Neural progenitor cell (in vitro differentiated cells): ENCODE measurements around the gene KLHDC4. TPM values are rescaled to one million over a fixed set of nuclear protein-coding genes. Genes with fewer than 3 reads are reported as not detected.
A peak's percentile ranks its signal among the peaks of the same experiment; 100 is the strongest.

Source experiments
- DNase-seq: peaks from one replicate; pipeline ENCODE4 v3.0.0-alpha.2; 2016; ENCODE audit warnings: low spot score
- H2AFZ ChIP-seq: fragments of 200-600 bp; sonication (generic); replicated peaks from 2 replicates; pipeline ENCODE4 v1.6.1; 2016; ENCODE audit warnings: antibody characterized with exemption
- H3F3A ChIP-seq: fragments of 200-600 bp; sonication (generic); 2 replicates; pipeline ENCODE4 v1.6.1; 2016; ENCODE audit warnings: antibody characterized with exemption, low read depth
- H3K27ac ChIP-seq: fragments of 200-600 bp; sonication (generic); 2 replicates; pipeline ENCODE4 v1.5.1; 2016; ENCODE audit warnings: mild to moderate bottlenecking
- H3K27me3 ChIP-seq: fragments of 200-600 bp; sonication (generic); 2 replicates; pipeline ENCODE4 v1.6.1; 2016; ENCODE audit warnings: mild to moderate bottlenecking, moderate library complexity
- H3K36me3 ChIP-seq: fragments of 200-600 bp; sonication (generic); 2 replicates; pipeline ENCODE4 v1.5.1; 2016
- H3K4me1 ChIP-seq: fragments of 200-600 bp; sonication (generic); 2 replicates; pipeline ENCODE4 v1.6.1; 2016; ENCODE audit warnings: mixed run types
- H3K4me2 ChIP-seq: fragments of 200-600 bp; sonication (generic); 2 replicates; pipeline ENCODE4 v1.6.1; 2016
- H3K4me3 ChIP-seq: fragments of 200-600 bp; sonication (generic); 2 replicates; pipeline ENCODE4 v1.5.1; 2016
- H3K79me2 ChIP-seq: fragments of 200-600 bp; sonication (generic); 2 replicates; pipeline ENCODE4 v1.6.1; 2016; ENCODE audit warnings: low read depth
- H3K9ac ChIP-seq: fragments of 200-600 bp; sonication (generic); 2 replicates; pipeline ENCODE4 v1.6.1; 2016
- H3K9me3 ChIP-seq: fragments of 200-600 bp; sonication (generic); 2 replicates; pipeline ENCODE4 v1.5.1; 2016; ENCODE audit warnings: low read depth
- H4K20me1 ChIP-seq: fragments of 200-600 bp; sonication (generic); 2 replicates; pipeline ENCODE4 v1.6.1; 2016; ENCODE audit warnings: low read depth
- H3K27ac Mint-ChIP-seq: 3 replicates; pipeline ENCODE4 v1.8.0; 2021; ENCODE audit warnings: mixed read lengths
- H3K27me3 Mint-ChIP-seq: 2 replicates; pipeline ENCODE4 v1.8.0; 2022; ENCODE audit warnings: low read depth, mild to moderate bottlenecking, inconsistent platforms, moderate library complexity, mixed read lengths; ENCODE audit not compliant: insufficient read depth
- H3K36me3 Mint-ChIP-seq: 3 replicates; pipeline ENCODE4 v1.8.0; 2021; ENCODE audit warnings: mixed read lengths
- H3K4me1 Mint-ChIP-seq: 3 replicates; pipeline ENCODE4 v1.8.0; 2021; ENCODE audit warnings: mixed read lengths
- H3K4me3 Mint-ChIP-seq: 3 replicates; pipeline ENCODE4 v1.8.0; 2021; ENCODE audit warnings: mild to moderate bottlenecking, moderate library complexity, mixed read lengths
- H3K9me3 Mint-ChIP-seq: 3 replicates; pipeline ENCODE4 v1.8.0; 2020; ENCODE audit warnings: mixed read lengths
- EZH2 ChIP-seq: fragments of 200-600 bp; sonication (generic); IDR thresholded peaks from 2 replicates; pipeline ENCODE4 v1.6.1; 2017; ENCODE audit warnings: antibody characterized with exemption, mild to moderate bottlenecking, moderate library complexity
- EZH2phosphoT487 ChIP-seq: fragments of 200-600 bp; sonication (generic); IDR thresholded peaks from 2 replicates; pipeline ENCODE4 v1.6.1; 2017; ENCODE audit warnings: antibody characterized with exemption
- total RNA-seq: library from RNA; depleted of rRNA; stranded (reverse); fragments of >200 nt; gene quantifications from 2 replicates; pipeline ENCODE4 v1.2.3, GENCODE V29; 2015; ENCODE audit warnings: low replicate concordance
- TF ChIP-seq, protein P1 (sequence below): fragments of 200-600 bp; sonication (generic); IDR thresholded peaks from 2 replicates; pipeline ENCODE4 v1.5.1; 2017; ENCODE audit warnings: antibody characterized with exemption, mild to moderate bottlenecking

Gene KLHDC4
- total RNA-seq, 1 donor from 2014 or later: 19.2 TPM

DNA sequence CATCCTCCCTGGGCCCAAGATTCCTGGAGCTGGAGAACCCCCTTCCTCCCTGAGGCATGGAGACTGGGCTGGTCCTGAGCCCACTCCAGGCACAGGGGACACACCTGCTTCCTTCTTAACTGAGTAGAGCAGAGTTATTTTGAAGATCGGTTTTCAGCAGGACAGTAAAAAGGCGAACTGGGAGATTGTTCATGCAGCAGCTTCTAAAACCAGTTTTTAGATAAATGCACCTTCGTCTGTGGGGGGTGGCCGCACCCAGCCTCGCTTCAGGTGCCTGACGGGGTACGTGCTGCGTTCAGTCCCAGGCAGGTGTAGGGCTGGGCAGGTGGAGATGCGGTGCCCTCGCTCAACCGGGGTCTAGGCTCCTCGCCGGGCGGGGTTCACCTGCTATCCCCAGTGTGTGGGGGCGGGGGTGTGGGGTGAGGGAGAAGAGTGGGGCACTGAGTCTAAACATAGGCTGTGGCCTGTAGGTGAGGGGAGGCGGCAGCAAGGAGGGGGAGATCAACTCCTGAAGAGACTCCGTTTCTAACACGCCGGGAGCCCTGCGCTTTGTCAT is 94.0 kb downstream of the KLHDC4 start:
- no peaks in the 10 kb centered on the region for H3K36me3 ChIP-seq
- no peak overlapping the region for H3K4me2 ChIP-seq
- H3K4me3 Mint-ChIP-seq: no peak overlapping the region
- no peaks in the 10 kb centered on the region for H3K79me2 ChIP-seq
- H3K9me3 ChIP-seq: no peaks in the 10 kb centered on the region
- H2AFZ ChIP-seq: no peak overlapping the region
- peaks cover 8% of the 10 kb centered on the region for H3K4me1 ChIP-seq
- peaks cover 9% of the 10 kb centered on the region for H3K27me3 Mint-ChIP-seq
- H3K36me3 Mint-ChIP-seq: no peaks in the 10 kb centered on the region
- H3K27ac Mint-ChIP-seq: no peak overlapping the region
- no peaks in the 10 kb centered on the region for H3K9me3 Mint-ChIP-seq
- no peak overlapping the region for H3K4me3 ChIP-seq
- H3K9ac ChIP-seq: no peak overlapping the region
- H3F3A ChIP-seq: no peaks in the 10 kb centered on the region
- TF ChIP-seq EZH2 (no peak), EZH2phosphoT487 (no peak)
- TF ChIP-seq, protein P1, sequence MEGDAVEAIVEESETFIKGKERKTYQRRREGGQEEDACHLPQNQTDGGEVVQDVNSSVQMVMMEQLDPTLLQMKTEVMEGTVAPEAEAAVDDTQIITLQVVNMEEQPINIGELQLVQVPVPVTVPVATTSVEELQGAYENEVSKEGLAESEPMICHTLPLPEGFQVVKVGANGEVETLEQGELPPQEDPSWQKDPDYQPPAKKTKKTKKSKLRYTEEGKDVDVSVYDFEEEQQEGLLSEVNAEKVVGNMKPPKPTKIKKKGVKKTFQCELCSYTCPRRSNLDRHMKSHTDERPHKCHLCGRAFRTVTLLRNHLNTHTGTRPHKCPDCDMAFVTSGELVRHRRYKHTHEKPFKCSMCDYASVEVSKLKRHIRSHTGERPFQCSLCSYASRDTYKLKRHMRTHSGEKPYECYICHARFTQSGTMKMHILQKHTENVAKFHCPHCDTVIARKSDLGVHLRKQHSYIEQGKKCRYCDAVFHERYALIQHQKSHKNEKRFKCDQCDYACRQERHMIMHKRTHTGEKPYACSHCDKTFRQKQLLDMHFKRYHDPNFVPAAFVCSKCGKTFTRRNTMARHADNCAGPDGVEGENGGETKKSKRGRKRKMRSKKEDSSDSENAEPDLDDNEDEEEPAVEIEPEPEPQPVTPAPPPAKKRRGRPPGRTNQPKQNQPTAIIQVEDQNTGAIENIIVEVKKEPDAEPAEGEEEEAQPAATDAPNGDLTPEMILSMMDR: no peak
- DNase-seq: no peak
- H3K27me3 ChIP-seq: no peaks in the 10 kb centered on the region
- peaks cover 8% of the 10 kb centered on the region for H4K20me1 ChIP-seq
- no peak overlapping the region for H3K27ac ChIP-seq
- H3K4me1 Mint-ChIP-seq: peaks cover 12% of the 10 kb centered on the region

DNA sequence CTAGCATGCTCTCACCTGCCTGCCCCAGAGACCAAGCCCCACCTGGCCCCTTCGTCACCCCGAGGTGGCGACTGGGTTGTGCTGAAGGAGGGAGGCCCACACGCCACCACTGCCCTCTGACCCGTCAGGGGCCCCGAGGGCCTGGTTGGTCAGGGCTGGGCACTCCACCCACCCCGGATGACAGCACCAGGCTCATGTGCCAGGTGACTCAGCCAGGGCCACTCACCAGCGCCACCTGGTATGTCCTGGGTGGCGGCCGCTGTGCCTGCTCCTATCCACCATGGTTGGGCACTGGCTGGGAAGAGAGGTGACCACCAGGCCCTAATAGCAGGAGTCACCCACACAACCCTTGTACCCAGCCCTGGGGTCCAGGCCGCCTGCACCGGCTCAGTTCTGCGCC is 94.6 kb downstream of the KLHDC4 start:
- DNase-seq: no peak
- Histone ChIP-seq H3K4me1 (peaks cover 8% of the 10 kb centered on the region), H3K4me3 (no peak overlapping the region), H4K20me1 (peaks cover 8% of the 10 kb centered on the region), H3K27ac (no peak overlapping the region), H3F3A (no peaks in the 10 kb centered on the region), H3K27me3 (no peaks in the 10 kb centered on the region), H3K9ac (no peak overlapping the region), H2AFZ (no peak overlapping the region), H3K4me2 (no peak overlapping the region), H3K9me3 (no peaks in the 10 kb centered on the region), H3K36me3 (no peaks in the 10 kb centered on the region), H3K79me2 (no peaks in the 10 kb centered on the region)
- Mint-ChIP-seq H3K36me3 (no peaks in the 10 kb centered on the region), H3K27me3 (peaks cover 9% of the 10 kb centered on the region), H3K9me3 (no peaks in the 10 kb centered on the region), H3K27ac (no peak overlapping the region), H3K4me1 (peaks cover 12% of the 10 kb centered on the region), H3K4me3 (no peak overlapping the region)
- TF ChIP-seq, protein P1: no peak
- TF ChIP-seq EZH2 (no peak), EZH2phosphoT487 (no peak)

DNA sequence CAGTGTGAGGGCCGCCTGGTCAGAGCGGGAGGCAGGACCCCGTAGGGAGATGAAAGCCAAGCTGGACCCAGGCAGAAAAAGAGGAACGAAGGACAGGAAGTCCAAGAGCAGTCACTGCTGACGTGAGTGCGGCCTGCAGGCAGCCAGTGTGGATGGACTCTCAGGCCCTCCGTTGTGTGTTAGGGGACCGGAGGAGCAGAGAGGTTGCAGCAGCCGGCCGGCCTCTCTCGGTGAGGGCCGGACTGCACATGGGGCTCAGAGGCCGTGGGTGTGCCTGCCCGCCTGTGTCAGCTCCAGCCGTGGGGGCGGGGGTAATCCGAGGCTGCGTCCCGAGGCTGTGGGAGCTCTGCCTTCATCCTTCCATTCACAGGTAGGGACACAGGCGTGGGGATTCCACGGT is 96.1 kb downstream of the KLHDC4 start:
- Mint-ChIP-seq H3K4me1 (no peaks in the 10 kb centered on the region), H3K4me3 (no peak overlapping the region), H3K27me3 (peaks cover 8% of the 10 kb centered on the region), H3K27ac (peak overlapping the region; percentile 78), H3K9me3 (no peaks in the 10 kb centered on the region), H3K36me3 (no peaks in the 10 kb centered on the region)
- Histone ChIP-seq H3K4me2 (no peak overlapping the region), H3F3A (no peaks in the 10 kb centered on the region), H3K36me3 (no peaks in the 10 kb centered on the region), H3K27ac (no peak overlapping the region), H3K9me3 (no peaks in the 10 kb centered on the region), H2AFZ (no peak overlapping the region), H3K4me3 (no peak overlapping the region), H3K27me3 (no peaks in the 10 kb centered on the region), H4K20me1 (peaks cover 6% of the 10 kb centered on the region), H3K4me1 (no peaks in the 10 kb centered on the region), H3K9ac (no peak overlapping the region), H3K79me2 (no peaks in the 10 kb centered on the region)
- no peak for TF ChIP-seq EZH2
- TF ChIP-seq, protein P1: no peak
- DNase-seq: no peak
